ENCODE measurements around the gene RAD21L1.
A peak's percentile ranks its signal among the peaks of the same experiment; 100 is the strongest.

The RAD21L1 gene

GRCh38 chr20:1184260-1184637 is 41.6 kb upstream of the RAD21L1 start:
- TF ChIP-seq CTCF (IDR thresholded peaks at IDR 0.05; ENCODE audit: insufficient read depth, low read depth, low read length, missing control alignments) = no peak
- DNase-seq (ENCODE audit: low read depth) = no peak
- no peak overlapping the region for H3K4me3 ChIP-seq (ENCODE audit: low read depth, low read length)

GRCh38 chr20:1184638-1185315 is 41.1 kb upstream of the RAD21L1 start, which contains the start of gene TMEM74B:
TMEM74B (minus strand) TSS chr20:1184981; CDS start chr20:1183801, 1,180 bp downstream.
- DNase-seq (ENCODE audit: low read depth) = no peak
- TF ChIP-seq CTCF (IDR thresholded peaks at IDR 0.05; ENCODE audit: insufficient read depth, low read depth, low read length, missing control alignments) = no peak
- H3K4me3 ChIP-seq (ENCODE audit: low read depth, low read length) = peak within 1 kb of the TSS; percentile 11

GRCh38 chr20:1185316-1185741 is 40.5 kb upstream of the RAD21L1 start:
- peak overlapping the region; percentile 11 for H3K4me3 ChIP-seq (ENCODE audit: low read depth, low read length)
- DNase-seq (ENCODE audit: low read depth) = no peak
- no peak for TF ChIP-seq CTCF (IDR thresholded peaks at IDR 0.05; ENCODE audit: insufficient read depth, low read depth, low read length, missing control alignments)

GRCh38 chr20:1185790-1186334 is 40.0 kb upstream of the RAD21L1 start:
- H3K4me3 ChIP-seq (ENCODE audit: low read depth, low read length) = no peak overlapping the region
- peak; percentile 53 for TF ChIP-seq CTCF (IDR thresholded peaks at IDR 0.05; ENCODE audit: insufficient read depth, low read depth, low read length, missing control alignments)
- peak; percentile 57 for DNase-seq (ENCODE audit: low read depth)

GRCh38 chr20:1186367-1186991 is 39.4 kb upstream of the RAD21L1 start:
- no peak for DNase-seq (ENCODE audit: low read depth)
- TF ChIP-seq CTCF (IDR thresholded peaks at IDR 0.05; ENCODE audit: insufficient read depth, low read depth, low read length, missing control alignments) = no peak
- H3K4me3 ChIP-seq (ENCODE audit: low read depth, low read length) = no peak overlapping the region

GRCh38 chr20:1187605-1188171 is 38.2 kb upstream of the RAD21L1 start:
- TF ChIP-seq CTCF (IDR thresholded peaks at IDR 0.05; ENCODE audit: insufficient read depth, low read depth, low read length, missing control alignments) = no peak
- H3K4me3 ChIP-seq (ENCODE audit: low read depth, low read length) = no peak overlapping the region
- no peak for DNase-seq (ENCODE audit: low read depth)
